GM21390 (cell line): ENCODE results near the gene IKZF1.

Source experiments
- ATAC-seq: cut with Tn5 transposase; IDR thresholded peaks from one replicate; pipeline ENCODE4 v1.9.1; 2021; ENCODE audit not compliant: unreplicated experiment

The IKZF1 gene

GRCh38 chr7:50282813-50283605 lies 21.5 kb upstream of the IKZF1 start:
- no peak for ATAC-seq

DNA sequence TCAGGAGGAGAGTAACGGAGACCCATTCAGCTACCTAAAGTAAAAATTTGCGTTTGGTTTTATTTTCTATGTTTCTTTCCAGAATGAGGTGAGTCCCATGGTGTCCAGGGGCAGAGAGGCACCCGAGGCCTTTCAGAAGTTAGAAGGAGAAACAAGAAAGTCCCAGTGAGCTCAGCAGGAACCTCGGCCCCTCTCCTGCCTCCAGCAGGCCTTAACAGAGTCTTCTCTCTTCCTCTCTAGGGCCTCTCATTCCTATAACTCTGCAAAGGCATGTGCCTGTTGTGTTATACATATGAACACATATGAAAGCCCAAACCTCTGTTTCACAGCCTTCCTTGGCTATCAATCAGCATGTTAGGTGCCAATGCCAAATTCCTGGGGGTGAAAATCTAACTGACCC lies 20.8 kb upstream of the IKZF1 start:
- ATAC-seq, result no peak

- no peak for ATAC-seq
Observed at GRCh38 chr7:50284296-50284695, 20.2 kb upstream of the IKZF1 start.

DNA sequence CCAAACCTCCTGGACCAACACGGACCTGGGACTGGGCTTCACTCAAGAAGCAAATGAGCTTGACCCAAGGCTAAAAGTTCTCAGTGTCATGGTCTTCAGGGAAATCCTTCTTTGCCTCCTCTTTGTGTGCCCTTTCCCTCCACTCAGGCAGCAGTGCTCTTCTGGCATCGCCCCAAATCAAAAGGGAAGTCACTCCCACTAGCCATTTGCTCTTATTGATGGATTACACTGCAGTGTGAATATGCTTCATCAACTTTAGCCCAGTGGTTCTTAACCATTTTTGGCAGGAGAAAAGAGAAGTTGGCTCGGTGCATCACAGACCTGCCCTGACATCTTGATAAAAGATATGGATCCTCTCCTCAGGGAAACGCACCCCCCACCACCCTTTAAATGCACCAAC lies 19.2 kb upstream of the IKZF1 start:
- ATAC-seq, result no peak

DNA sequence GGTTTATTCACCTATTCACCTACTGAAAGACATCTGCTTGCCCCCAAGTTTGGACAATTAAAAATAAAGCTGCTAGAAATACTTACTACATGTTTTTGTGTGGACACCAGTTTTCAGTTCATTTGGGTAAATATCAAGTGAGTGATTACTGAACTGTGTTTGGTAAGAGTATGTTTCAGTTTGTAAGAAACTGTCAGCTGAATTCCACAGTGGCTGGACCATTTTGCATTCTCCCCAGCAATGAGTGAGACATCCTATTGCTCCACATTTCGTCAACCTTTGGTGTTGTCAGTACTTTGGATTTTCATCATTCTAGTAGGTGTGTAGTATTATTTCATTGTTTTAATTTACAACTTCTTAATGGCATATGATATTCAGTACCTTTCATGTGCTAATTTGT lies 17.4 kb upstream of the IKZF1 start:
- no peak for ATAC-seq

DNA sequence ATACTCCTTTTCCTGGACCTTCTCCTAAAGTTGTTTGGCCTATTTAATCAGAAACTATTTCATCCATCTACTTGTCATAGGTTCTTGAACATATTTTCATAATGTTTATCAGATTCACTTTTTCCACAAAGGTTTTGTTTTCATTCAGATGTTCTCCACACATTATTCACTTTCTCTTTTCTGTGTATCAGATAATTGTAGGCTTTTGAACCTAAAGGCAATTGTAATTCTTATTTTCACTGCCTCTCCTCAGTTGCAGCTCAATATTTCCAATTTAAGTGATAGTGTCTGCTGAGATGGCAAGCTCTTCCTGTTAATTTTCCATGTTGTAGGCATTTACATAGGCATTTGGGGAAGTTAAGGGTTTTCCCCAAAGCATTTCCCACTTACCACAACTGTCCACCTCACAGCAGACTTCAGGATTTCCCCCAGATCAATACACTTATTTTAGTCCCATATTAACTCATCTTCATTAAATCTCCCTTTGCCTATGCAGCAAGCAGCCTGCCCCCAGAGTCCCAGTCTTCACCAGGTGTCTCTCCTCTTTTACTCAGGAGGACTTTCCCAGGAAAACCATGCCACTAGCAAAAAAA lies 12.3 kb upstream of the IKZF1 start:
- no peak for ATAC-seq

GRCh38 chr7:50292763-50293162 lies 11.8 kb upstream of the IKZF1 start:
- ATAC-seq, result no peak

DNA sequence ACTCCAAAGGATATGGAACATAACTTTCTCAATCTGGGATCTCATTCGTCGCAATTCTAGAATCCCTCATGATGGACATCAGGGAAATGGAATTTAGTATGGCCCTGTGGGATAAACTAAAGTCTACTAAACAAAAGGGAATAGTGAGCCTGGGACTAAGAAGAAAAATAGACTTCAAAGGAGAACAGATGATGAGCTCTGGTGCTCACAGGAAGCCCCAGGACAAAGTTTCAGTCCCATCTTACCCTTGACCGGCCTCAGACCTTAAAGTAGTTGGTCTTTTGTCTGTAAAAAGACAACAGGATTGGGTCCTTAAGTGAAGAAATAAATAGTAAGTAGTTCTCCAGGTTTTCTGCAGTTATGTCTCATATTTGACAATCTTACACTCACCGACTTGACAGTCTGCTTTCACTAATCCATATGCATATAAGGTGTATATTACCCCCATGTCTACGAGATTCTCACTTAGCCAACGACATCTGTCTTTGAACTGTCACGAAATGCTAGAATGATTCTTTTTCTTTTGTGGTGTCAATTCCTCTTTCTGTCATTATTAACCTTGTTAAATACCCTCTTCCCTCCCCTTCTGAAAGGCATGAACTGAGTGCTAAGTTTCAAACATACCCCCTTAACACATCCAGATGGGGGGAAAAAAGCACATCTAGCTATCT lies 10.9 kb upstream of the IKZF1 start:
- ATAC-seq, result peak; percentile 81

DNA sequence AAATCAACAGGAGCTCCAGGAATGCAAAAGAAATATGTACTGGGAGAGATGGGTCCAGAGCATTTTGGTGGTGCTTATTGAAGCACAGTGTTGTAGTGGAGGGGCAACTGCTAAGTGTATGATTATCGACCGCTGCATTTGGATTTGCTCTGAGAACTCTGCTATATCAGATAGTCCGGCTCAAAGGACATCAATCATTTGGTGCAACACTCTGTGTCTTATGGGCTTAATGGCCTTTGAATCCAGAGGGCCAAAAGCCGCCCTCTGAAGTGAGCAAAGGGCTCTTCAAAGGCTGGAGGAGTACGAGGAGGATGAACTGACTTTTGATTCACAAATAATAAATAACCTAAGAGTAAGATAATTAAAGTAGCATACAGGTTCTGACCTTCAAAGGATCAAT lies 9.4 kb upstream of the IKZF1 start:
- no peak for ATAC-seq

GRCh38 chr7:50296799-50297198 lies 7.7 kb upstream of the IKZF1 start:
- ATAC-seq, result no peak

GRCh38 chr7:50298811-50299562 lies 5.5 kb upstream of the IKZF1 start:
- no peak for ATAC-seq

GRCh38 chr7:50300336-50300735 lies 4.2 kb upstream of the IKZF1 start:
- no peak for ATAC-seq

DNA sequence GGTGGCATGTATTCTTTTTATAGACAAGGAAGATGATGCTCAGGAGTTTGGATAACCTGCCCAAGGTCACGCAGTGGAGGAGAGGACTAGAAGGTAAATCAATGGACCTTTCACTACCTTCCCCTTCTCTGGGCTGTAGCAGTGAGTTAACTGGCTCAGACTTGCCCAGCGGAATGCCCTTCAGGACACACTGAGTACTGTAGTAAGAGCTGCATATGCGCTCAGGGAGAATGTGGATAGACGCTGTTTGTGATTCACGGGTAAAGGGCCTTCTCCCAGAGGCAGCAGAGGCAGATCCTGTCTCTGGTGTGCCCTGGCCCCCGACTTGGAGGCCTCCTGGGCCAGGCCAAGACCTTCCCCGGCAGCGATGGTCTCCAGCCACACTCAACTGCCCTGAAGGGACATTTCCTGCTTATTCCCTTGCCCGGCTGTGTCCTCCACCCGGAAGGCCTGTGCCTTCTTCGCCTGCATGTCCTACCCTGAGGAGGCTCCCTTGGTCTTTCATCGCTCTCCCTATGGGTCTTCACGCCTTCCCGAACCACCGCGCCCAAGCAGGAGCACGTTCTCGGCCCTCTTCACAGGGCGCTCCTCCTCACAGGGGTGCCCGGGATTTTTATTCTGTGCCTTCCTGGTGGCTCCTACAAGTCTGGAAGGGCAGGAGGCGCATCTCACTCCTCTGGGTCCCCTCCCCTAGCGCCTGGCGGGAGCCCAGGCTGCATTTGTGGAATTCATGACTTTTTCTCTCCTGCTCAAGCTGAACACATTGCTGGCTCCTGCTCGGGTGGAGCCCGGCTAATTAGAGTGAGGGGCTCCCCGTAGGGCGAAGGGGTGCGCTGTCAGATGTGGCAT lies 1.8 kb upstream of the IKZF1 start:
- no peak for ATAC-seq

DNA sequence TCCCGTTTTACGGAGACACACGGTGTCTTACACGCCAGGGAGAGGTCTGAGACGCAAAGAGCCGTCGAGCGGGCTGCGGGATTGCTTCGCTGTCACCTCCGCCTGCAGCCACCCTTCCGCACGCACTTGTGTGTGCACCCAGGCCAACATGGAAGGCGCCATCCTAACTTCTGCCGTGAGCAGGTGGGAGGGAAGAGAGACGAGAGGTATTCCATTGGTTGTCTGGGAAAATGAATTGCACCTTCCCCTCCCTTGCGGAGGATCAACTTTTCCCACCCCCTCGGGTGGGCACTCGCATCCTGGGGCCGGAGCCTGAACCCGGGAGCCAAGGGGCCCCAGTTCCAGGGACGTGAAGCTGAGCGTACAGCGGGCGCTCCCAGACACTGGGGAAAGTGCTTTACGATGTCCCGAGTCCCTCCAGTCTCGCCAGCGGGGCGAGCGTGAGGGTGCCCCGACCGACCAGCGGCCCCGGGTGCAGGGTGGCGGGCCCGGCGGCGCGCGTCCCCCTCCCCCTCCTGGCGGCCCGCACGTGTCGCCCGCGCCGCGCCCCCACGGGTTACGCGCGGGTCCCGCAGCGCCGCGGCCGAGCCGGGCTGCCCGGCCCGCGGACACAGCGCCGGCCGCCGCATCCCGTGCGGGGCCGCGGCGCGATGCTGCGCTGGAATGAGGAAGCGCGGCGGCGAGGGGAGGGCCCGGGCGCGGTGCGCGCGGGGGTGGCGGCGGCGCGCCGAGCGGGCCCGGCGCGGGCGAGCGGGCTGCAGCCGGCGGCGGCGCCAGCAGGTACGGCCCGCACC lies 984 bp upstream of the IKZF1 start:
- ATAC-seq, result peak; percentile 21

- peak; percentile 35 for ATAC-seq
Observed at GRCh38 chr7:50304911-50305582, 531 bp downstream of the IKZF1 start.

GRCh38 chr7:50305583-50306493 lies 1.3 kb downstream of the IKZF1 start:
- no peak for ATAC-seq

DNA sequence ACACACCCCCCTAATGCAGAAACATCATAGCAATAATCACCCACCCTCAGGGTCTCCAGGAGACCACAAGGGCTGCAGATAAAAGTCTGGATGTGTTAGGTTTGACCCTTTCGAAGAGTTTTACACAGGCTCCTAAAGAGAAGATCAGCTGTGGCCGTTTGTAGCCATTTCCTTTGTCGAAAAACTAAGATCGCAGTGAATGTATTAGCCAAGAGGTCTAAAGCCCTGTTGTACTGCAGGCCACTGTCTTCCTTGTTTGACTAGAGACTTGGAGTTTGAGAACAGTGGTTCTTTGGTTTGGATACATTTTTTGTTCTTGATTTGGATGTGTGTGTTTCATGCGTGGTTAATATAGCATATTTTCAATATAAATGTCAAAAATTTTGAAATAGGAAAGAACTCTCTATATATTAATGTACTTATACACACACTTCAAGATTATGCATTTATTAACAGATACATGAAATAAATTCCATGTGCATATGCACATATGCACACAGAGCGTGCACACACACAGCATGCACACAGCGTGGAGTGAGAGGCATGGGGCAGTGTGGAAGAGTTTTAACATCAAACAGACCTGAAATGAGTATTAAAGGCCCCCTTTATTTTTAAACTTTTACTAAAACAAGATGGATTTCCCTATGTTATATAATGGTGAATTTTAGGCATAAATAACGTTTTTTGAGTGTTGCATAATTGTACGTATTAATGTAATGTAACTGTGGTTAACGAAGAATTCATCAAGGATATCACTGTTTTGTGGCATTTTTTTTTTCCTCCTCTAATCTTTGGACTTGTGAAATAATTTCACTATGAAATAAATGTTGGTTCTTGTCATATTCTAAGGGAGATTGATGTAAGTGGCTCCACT lies 2.2 kb downstream of the IKZF1 start:
- ATAC-seq, result no peak
